Stimulated activated CD8-positive, alpha-beta memory T cell treated with anti-CD3 and anti-CD28 coated beads, Interleukin-7, amount 100 ng/mL, for 24 hours (primary cell): ENCODE measurements around the gene FPR2.
"Not testable (repeated sequence)": the region's sequence is repeated elsewhere in the genome, so short reads cannot be mapped to it uniquely, and the experiment has no call there.

Experiments used
- DNase-seq: peaks from one replicate; pipeline ENCODE4 v3.0.0-alpha.2; 2020; ENCODE audit warnings: low read depth

FPR2 gene

DNA sequence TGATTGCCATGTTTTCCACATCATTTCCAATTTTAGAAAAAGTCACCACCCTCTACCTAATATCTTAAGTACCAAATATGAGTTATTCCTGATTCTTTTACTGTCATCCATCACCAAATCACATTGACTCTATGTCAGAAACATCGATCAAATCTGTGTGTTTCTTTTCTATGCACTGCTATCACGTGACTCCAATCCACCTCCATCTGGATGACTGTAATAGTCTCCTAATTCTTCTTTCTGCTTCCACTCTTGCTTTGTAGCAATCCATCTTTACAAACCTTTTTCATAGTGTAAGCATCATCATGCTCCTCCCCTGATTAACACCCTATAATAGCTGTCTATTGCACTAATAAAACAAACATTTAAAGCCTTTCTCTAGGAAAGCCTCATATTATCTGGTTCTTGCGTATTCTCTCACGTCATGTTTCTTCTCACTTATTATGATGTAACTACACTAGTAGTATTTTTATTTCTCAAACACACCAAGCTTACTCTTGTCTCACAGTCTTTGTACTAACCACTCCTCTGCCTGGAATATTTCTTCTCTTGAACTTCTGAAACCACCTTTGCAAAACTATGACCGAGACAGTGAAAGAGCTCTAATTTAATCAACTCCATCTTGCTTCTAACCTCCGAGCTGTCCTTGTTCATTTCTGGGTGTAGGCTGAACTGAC is 23.3 kb downstream of the FPR2 start:
- DNase-seq: no peak

DNA sequence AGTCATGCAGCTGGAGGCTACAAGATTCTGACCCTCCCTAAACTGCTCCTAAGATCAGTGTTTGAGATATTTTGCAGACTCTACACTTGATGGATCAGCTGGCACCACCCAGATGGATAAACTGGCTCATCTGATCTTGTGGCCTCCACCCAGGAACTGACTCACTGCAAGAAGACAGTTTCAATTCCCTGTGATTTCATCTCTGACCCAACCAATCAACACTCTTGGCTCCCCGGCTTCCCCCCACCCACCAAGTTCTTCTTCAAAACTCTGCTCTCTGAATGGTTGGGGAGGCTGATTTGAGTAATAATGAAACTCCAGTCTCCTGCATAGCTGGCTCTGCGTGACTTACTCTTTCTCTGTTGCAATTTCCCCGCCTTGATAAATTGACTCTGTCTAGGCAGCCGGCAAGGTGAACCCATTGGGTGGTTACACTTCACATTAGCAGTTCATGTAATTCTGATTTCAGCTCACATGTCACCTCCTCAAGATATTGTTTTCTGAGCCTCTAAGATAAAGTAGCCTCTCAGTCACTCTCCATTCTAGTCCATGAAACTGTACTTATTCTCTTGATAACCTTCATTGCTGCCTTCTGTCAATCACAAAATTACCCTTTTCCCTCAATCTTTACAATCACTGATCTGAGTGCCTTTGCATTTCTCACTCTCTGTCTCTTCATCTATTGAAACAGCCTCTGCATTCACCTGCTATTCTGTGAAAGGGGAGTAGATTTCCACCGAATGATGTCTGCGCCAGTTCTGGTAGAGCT is 24.1 kb downstream of the FPR2 start:
- no peak for DNase-seq

- no peak for DNase-seq
These were observed 25.9 kb downstream of the FPR2 start for GRCh38 chr19:51786646-51787494.

DNA sequence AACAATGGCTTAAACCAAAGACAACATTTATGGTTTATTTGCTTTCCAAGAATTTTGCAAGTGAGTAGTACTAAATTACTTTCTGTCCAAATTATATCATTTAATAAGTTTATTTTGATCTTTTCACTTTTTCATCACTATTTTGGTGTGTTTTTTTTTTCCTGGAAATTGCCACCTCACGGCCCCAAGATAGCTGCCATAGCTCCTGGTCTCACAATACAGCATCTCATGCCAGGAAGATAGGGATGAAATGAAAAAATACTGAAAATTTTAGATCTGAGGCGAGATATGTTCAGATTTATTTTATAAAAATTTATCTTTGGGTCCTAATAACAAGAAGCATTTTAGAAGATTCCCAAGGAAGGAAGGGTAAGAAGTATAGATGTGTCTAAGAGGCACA is 27.0 kb downstream of the FPR2 start:
- no peak for DNase-seq

DNA sequence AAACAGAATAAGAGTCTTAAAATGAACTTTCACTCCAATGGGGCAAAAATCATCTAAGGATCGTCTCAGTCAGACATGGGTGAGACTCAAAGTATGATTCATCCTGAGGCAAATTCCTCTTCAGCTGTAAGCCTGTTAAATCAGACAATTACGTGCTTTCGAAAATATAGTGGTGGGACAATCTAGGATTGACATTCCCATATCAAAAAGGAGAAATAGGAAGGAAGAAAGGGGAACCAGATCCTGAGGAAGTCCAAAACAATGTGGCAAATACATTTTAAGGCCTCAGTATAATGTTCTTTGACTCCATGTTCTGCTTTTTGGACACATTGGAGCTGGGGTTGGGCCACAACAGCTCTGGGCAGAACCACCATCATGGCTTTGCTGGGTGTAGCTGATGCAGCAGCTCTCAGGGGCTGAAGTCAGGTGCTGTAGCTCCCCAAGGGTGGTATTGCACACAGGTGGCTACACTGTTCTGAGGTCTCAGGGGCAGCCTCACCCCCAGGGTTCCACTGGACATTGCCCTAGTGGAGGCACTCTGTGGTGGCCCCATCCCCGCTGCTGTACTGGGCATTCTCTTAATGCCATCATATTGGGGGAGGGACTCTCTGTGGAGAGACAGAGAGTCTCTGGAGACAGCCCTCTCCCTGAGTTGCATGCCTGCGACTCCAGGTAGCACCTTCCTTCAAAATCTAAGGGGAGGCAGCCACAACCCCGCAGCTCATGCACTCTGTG is 28.2 kb downstream of the FPR2 start:
- no peak for DNase-seq

- DNase-seq: no peak
These were observed 32.0 kb downstream of the FPR2 start for GRCh38 chr19:51792932-51793331.

DNA sequence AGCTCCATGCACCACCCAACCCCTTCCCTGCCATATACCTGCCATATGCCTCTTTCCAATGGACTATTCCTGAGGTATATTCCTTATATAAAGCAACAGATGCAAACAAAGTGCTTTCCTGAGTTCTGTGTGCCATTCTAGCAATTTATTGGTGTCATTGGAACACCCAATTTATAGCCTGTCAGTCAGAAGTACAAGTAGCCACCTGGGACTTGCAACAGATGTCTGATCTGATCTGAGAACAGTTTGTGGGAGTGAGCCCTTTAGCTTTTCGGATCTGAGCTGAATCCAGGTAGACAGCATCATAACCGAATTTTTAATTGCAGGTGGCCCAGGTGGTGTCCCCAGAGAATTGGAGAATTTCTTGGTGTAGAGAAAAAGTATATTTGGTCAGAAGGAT is 33.0 kb downstream of the FPR2 start:
- DNase-seq: no peak

DNA sequence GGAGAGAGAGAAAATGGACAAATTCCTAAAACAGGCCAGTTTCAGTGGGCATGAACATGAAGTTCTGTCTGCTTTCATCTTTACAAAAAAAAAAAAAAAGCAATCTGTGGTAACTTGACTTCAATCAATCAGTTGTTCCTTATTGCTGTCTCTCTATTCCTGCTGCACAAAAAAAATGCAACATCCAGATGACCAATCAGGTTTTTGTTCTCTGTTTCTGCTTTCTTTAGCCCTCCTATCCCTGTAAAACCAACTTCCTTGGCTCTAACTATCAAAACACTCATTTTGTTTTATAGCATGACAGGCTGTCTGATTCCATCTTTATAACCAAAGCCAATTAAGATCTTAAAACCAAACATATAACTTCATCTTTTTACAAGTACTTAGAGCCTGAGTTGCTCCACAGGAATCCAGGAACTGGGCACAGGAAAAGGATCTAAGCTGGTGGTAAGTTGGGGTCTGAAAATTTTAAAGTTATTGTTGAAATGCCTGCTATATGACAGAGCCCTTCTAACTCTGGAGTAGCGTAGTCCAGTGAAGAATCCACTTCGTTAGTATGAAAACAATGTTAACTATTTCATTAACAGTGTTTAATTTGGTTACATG is 34.0 kb downstream of the FPR2 start, which contains the start of gene FPR3:
Gene FPR3 (plus strand): TSS at position 273 of the 606 bp plus-strand sequence. CDS start 28,592 bp downstream, outside the sequence.
- DNase-seq: no peak

DNA sequence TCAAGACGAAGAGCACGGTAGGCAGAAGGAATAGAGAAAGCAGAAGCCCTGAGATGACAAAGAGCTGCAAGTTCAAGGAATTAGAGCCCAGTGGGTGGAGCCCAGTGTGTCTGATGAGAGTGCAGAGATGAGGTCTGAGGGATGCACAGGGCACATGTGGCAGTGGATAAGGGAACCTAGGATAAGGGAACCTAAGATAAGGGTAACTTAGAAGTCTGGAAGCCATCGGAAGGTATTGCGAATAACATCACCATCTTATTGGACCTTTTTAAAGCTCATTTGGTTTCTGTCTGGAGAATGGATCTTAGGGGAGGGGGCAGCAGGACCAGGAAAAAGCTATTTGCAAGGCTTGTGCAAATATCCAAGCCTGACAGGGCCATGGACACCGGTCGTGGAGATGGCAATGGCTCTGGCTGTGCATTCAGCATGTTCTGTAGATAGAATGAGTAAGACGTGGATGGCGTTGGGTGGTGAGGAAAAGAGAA is 35.3 kb downstream of the FPR2 start:
- no peak for DNase-seq

- no peak for DNase-seq
These were observed 36.5 kb downstream of the FPR2 start for GRCh38 chr19:51797480-51797879.

GRCh38 chr19:51798062-51798461 is 37.1 kb downstream of the FPR2 start:
- DNase-seq: no peak

- DNase-seq: no peak
These were observed 38.2 kb downstream of the FPR2 start for GRCh38 chr19:51799034-51799773.

GRCh38 chr19:51799774-51800472 is 38.9 kb downstream of the FPR2 start:
- no peak for DNase-seq

DNA sequence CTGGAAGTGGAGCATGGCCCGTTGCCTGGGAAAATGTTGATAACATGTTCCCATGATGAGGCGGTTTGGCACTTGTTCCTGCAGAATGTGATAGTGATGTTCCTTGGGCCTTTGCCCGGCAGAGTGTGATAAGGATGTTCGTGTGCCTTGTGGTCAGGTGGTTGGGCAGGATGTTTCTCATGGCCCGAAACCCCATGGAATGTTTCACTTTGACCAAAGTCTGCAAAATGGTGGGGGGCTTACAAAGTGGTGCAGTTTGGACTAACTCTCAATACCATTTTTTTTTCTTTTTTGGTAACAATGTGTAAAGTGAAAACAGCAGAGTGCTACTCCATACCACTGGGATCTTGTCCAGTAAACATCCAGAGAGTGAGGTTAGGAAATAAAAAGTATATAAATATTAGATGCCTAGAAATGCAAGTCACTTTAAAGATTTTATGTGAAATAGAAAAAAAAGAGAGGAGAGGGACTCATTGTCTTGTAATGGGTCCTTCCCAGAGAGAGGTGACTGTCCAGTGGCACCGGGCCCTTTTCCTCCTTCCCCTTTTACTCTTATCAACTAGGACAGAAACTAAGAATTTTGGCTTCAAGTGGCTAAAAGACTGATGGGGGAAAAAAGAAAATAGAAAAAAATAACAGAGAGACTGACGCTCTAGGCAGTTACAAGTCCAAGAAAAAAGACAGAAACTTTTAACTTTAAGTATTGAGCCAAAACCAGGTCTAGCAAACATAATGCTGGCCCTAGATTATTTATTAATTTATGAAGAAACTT is 39.7 kb downstream of the FPR2 start:
- DNase-seq: no peak

DNA sequence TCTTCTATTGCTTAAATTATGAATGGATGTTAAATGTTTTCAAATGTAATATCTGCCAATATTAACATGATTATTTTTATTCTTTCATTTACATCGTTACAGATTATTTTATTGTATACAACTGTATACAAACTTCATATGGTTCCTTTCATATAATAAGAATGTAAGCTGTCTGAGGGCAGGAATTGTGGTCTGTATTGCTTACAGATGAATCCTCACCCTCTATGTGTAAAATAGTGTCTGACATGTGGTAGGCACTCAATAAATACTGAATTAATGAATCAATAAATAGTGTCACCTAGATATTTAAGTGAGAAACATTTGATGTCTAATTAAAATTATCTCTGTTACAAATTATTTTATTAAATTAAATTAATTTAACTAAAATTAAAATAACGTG is 41.8 kb downstream of the FPR2 start:
- DNase-seq: no peak

DNA sequence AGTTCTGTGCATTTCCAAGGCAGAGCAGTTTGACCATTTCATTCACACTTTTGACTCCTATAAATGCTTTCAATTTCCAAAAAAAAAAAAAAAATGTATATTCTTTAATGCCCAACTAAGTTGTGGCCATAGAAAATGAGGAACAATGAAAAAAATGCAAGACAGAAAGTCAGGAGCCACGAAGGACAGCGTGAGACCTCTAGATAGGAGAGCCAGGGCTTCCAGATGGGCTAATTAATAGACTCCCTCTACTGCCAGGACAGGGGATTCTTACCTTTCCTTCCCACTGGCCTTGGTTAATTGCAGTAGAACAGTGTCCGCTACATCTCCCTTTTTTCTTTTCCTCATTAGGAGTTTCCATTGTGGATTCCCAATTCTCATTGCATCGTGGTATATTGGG is 42.5 kb downstream of the FPR2 start:
- no peak for DNase-seq

- DNase-seq: no peak
These were observed 43.0 kb downstream of the FPR2 start for GRCh38 chr19:51803967-51804366.

DNA sequence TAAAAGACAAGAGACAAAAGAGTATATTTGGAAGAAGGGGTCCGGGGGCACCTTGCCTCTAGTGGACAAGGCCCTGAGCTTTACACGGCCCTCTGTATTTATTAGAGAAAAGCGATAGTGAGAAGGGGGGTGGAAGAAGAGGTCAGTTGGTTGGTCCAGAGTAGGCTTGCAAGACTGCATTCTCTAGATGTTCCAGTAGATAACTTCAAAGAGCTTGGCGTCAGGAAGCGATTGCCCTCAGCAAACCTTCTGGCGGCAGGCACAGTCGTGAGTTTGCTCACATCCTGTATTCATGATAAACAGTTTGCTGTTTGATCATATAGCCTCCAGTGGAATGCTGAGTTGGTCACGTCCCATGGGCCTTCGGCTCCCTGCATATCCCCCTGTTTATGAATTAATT is 43.8 kb downstream of the FPR2 start:
- DNase-seq: not testable (repeated sequence)

- not testable (repeated sequence) for DNase-seq
These were observed 44.4 kb downstream of the FPR2 start for GRCh38 chr19:51805396-51805795.
